SH-SY5Y (cell line): ENCODE results near the gene EMD.

Experiments used
- GATA2 ChIP-seq: IDR thresholded peaks from 2 replicates; pipeline ENCODE4 v1.6.1; 2011; ENCODE audit warnings: mild to moderate bottlenecking, low read depth, low read length
- GATA3 ChIP-seq: IDR thresholded peaks from 2 replicates; pipeline ENCODE4 v1.6.1; 2011; ENCODE audit warnings: low read depth, mild to moderate bottlenecking, low read length, moderate library complexity

DNA sequence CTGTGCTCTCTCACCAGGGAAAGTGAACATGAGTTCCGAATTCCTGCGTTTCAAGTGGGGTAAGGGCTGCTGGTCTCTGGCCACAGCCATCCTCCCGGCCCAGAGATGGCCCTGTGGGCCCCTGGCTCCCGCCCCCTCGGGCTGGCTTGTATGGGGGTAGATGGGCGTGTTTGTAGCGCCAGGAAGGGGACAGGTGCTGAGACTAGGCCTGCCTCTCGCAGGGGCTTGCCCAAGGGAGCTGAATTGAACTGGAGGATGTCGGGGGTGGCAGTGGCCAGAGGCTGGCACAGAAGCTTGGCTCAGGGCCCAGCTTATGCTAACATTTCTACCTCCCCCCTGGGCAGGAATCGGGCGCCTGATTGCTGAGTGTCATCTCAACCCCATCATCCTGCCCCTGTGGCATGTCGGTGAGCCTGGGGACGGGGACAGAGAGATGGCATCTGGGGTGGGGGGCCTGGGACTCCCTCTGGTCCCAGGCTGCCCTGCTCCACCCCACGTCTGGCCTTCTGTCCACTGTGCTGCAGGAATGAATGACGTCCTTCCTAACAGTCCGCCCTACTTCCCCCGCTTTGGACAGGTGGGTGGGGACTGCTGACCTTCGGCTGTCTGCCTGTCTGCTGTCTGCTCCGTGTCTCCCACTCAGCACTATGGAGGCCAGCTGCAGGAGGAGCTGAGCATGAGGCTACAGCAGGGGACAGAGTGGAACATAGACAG lies 40.8 kb downstream of the EMD start:
- TF ChIP-seq GATA2, result no peak
- TF ChIP-seq GATA3, result no peak
